ENCODE data around the gene OPCML.

The OPCML gene

DNA sequence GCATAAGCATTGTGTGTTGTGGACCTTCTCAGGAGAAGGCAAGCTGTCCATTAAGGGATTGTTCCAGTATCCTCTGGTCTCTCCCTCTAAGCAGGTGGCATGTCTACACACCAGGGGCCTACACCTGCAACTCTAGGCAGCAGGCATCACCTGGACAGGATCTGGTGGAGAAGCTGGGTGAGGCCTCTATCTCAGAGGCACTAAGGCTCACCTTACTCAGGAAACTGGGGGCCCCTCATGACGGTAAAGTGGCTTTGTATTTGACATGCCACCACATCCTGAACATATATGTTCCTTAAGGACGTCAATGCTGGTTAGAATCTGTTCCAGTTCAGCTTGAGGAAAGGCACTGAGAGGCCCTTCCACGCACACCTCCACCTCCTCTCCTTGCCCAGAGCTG, 891.3 kb downstream of the OPCML start:
- TF ChIP-seq, protein P1, sequence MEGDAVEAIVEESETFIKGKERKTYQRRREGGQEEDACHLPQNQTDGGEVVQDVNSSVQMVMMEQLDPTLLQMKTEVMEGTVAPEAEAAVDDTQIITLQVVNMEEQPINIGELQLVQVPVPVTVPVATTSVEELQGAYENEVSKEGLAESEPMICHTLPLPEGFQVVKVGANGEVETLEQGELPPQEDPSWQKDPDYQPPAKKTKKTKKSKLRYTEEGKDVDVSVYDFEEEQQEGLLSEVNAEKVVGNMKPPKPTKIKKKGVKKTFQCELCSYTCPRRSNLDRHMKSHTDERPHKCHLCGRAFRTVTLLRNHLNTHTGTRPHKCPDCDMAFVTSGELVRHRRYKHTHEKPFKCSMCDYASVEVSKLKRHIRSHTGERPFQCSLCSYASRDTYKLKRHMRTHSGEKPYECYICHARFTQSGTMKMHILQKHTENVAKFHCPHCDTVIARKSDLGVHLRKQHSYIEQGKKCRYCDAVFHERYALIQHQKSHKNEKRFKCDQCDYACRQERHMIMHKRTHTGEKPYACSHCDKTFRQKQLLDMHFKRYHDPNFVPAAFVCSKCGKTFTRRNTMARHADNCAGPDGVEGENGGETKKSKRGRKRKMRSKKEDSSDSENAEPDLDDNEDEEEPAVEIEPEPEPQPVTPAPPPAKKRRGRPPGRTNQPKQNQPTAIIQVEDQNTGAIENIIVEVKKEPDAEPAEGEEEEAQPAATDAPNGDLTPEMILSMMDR (IDR thresholded peaks at IDR 0.05; ENCODE audit: insufficient read depth, low read length, poor library complexity, severe bottlenecking) = no peak
- TF ChIP-seq EZH2phosphoT487 (conservative IDR thresholded peaks at IDR 0.05; ENCODE audit: low read length) = no peak
- Histone ChIP-seq H3K9ac (ENCODE audit: low read length) (no peak overlapping the region), H3K27me3 (ENCODE audit: low read length) (no peaks in the 10 kb centered on the region), H3K9me2 (replicated peaks; ENCODE audit: insufficient read depth, low read length) (no peaks in the 10 kb centered on the region), H3K79me2 (ENCODE audit: insufficient read depth, low read length) (no peaks in the 10 kb centered on the region), H3K9me3 (ENCODE audit: insufficient read depth, low read length) (no peaks in the 10 kb centered on the region), H3K4me2 (ENCODE audit: low read depth, low read length, poor library complexity, severe bottlenecking) (no peak overlapping the region), H3K4me3 (ENCODE audit: insufficient read depth, low read length, poor library complexity, severe bottlenecking) (no peak overlapping the region), H3K36me3 (ENCODE audit: low read length) (no peaks in the 10 kb centered on the region), H2AFZ (ENCODE audit: low read depth, low read length, severe bottlenecking) (no peak overlapping the region), H3F3A (ENCODE audit: insufficient read depth) (no peaks in the 10 kb centered on the region), H4K20me1 (ENCODE audit: low read depth, low read length) (no peaks in the 10 kb centered on the region), H3K27ac (ENCODE audit: low read depth, low read length) (no peak overlapping the region)

DNA sequence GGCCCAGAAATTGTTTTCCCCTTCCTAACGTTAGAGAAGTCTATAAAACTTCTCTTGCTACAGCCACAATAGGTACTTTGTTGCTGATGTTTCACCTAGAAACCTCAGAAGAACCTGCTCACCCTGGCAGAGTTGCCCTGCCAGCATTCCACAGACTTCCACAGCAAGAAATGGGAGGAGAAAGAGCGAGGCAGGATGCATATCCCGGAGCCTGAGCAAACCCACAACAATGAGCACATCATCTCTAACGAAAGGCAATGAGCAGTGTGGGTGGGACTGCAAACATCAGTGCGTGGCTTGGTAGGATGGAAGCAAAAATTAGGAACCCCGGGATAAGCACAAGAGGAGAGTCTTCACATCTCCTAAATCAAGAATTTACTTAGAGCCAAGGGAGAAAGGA, 892.3 kb downstream of the OPCML start:
- TF ChIP-seq, protein P1 (IDR thresholded peaks at IDR 0.05; ENCODE audit: insufficient read depth, low read length, poor library complexity, severe bottlenecking) = no peak
- TF ChIP-seq EZH2phosphoT487 (conservative IDR thresholded peaks at IDR 0.05; ENCODE audit: low read length) = no peak
- no peak overlapping the region for H2AFZ ChIP-seq (ENCODE audit: low read depth, low read length, severe bottlenecking)
- no peaks in the 10 kb centered on the region for H3F3A ChIP-seq (ENCODE audit: insufficient read depth)
- no peaks in the 10 kb centered on the region for H3K27me3 ChIP-seq (ENCODE audit: low read length)
- no peaks in the 10 kb centered on the region for H3K9me3 ChIP-seq (ENCODE audit: insufficient read depth, low read length)
- no peaks in the 10 kb centered on the region for H4K20me1 ChIP-seq (ENCODE audit: low read depth, low read length)
- H3K9ac ChIP-seq (ENCODE audit: low read length) = no peak overlapping the region
- H3K9me2 ChIP-seq (replicated peaks; ENCODE audit: insufficient read depth, low read length) = no peaks in the 10 kb centered on the region
- no peaks in the 10 kb centered on the region for H3K36me3 ChIP-seq (ENCODE audit: low read length)
- no peak overlapping the region for H3K4me2 ChIP-seq (ENCODE audit: low read depth, low read length, poor library complexity, severe bottlenecking)
- no peak overlapping the region for H3K4me3 ChIP-seq (ENCODE audit: insufficient read depth, low read length, poor library complexity, severe bottlenecking)
- no peaks in the 10 kb centered on the region for H3K79me2 ChIP-seq (ENCODE audit: insufficient read depth, low read length)
- no peak overlapping the region for H3K27ac ChIP-seq (ENCODE audit: low read depth, low read length)

DNA sequence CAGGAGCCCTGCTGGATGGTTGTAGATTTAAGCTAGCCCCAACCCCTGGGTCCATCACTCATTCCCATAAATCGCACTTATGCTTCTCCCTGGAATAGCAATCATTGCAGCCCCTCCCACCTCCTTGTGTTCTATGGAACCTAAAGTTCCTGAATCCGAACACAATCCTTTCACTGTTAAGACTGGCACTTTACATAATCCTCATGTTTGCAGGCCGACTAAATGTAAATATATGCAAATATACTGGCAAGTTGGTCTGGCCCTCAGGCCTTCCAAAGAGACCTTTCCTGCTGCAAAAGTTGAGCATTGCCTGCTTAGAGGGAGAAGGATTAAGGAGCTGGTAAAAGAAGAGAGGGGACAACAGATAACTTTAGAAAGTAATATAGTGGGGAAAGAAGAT, 892.9 kb downstream of the OPCML start:
- Histone ChIP-seq H3K79me2 (ENCODE audit: insufficient read depth, low read length) (no peaks in the 10 kb centered on the region), H3K27ac (ENCODE audit: low read depth, low read length) (no peak overlapping the region), H3K9me2 (replicated peaks; ENCODE audit: insufficient read depth, low read length) (no peaks in the 10 kb centered on the region), H3K9ac (ENCODE audit: low read length) (no peak overlapping the region), H3K27me3 (ENCODE audit: low read length) (no peaks in the 10 kb centered on the region), H3K36me3 (ENCODE audit: low read length) (no peaks in the 10 kb centered on the region), H4K20me1 (ENCODE audit: low read depth, low read length) (no peaks in the 10 kb centered on the region), H3K4me3 (ENCODE audit: insufficient read depth, low read length, poor library complexity, severe bottlenecking) (no peak overlapping the region), H3K9me3 (ENCODE audit: insufficient read depth, low read length) (no peaks in the 10 kb centered on the region), H2AFZ (ENCODE audit: low read depth, low read length, severe bottlenecking) (no peak overlapping the region), H3F3A (ENCODE audit: insufficient read depth) (no peaks in the 10 kb centered on the region), H3K4me2 (ENCODE audit: low read depth, low read length, poor library complexity, severe bottlenecking) (no peak overlapping the region)
- TF ChIP-seq EZH2phosphoT487 (conservative IDR thresholded peaks at IDR 0.05; ENCODE audit: low read length) = no peak
- TF ChIP-seq, protein P1 (IDR thresholded peaks at IDR 0.05; ENCODE audit: insufficient read depth, low read length, poor library complexity, severe bottlenecking) = no peak
